ENCODE results near the gene OMA1.
"Not testable (repeated sequence)": the region's sequence is repeated elsewhere in the genome, so short reads cannot be mapped to it uniquely, and the experiment has no call there.

OMA1 gene
- total RNA-seq, result 9.2 to 44.8 (median 28.2) reads per million in 3 experiments

DNA sequence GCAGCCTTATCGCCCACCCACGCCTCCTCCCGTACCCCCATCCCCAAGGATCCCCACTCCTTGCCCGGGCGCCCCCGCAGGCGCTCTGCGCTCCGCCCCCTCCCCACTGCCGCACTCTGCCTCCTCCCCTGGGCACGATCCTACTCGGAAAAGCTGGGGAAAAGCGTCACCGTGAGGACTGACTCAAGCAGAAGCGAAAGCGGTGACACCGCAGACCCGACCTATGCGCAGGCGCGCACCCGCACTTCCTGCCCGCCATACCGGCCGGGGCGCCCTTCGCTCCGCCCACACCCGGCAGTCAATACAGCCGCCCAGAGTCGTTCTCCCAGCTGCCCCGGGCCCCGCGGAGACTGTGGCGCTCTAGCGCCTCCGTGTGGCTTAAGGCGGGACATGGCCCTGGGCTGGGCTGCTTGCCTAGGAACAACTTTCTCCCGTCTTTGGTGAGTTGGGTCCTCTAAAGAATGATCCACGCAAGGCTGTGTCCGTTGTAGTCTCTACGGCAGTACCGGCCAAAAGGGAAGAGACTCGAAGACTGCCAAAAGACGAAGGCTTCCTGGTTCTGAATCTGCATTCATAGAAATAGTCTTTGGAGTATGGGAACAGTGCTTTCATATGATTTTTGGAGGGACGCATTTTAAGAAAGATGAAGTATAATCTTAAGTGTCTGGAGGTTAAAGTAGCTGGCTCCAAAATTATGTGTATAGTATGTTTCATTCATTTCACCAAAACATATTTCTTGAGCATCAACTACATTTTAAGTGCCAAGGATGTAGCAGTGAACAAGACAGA is at the start of gene OMA1:
Gene OMA1, minus strand, starts transcription at position 207 of the 789 bp plus-strand sequence. CDS start 7,432 bp downstream, outside the sequence.
- DNase-seq, result peak; percentile 97

DNA sequence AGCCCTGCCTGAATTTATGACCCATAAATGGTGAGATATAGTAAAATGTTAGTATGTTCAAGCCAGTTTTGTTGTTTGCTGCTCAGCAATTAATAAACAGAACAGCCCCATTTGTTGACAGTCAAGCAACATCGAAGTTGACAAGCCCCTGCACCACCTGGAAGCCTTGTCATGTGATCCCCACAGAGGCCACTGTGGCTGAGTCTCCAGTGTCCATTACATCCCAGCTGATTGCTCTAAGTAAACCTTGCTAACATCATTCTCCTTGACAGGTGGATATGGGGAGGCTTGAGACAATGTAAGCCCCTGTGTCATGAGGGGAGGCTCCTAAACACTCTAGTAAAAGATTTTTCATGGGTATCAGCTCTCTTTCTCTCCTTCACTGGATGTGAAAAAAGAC is 48.0 kb upstream of the OMA1 start:
- no peak for DNase-seq

DNA sequence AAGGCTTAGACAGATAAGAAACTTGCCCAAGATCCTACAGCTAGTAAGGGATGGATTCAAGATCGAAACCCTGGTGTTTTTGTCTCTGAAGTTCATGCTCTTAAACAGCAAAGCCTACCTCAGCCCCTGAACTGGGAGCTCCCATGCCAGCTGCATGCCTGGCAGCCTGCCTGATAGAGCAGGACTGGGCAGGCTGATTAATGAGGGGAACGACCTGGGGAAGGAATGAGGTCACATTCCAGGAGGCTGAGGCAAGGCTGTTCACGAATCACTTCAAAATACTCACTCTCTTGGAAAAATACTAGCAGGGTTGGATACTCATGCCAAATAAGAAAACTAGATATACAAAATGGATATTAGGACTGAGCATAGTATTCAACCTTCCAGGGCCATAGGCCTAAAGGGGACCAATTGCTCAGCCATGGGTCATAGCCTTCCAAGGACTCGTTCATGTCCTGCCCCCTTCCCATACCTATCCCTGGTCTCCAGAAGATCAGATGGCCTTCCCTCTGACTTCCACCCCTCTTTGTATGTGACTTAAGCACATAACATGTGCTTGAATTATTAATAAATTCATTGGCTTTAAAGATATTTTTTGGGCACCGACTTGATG is 46.1 kb upstream of the OMA1 start:
- DNase-seq, result no peak

DNA sequence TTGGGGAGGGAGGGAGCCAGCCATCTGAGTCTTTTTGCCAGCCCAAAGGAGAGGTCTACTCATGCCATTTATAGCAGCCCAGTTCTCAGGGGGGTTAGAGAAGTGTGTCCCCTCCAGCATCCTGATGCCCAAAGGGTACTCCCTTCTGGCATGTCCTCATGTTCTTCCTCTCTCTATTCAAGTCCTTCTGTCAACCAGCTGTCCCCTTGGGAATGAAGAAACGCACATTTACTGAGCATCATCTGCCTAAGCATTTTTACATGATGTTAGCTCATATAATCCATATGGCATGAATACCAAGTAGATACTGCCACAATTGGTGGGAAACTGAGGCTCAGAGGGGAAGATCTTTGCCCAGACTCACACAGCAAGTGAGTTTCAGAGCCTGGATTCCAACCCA is 45.3 kb upstream of the OMA1 start:
- no peak for DNase-seq

- DNase-seq, result no peak
Observed at GRCh38 chr1:58590019-58590418, 43.5 kb upstream of the OMA1 start.

GRCh38 chr1:58588396-58588795 is 41.9 kb upstream of the OMA1 start:
- DNase-seq, result no peak

- no peak for DNase-seq
Observed at GRCh38 chr1:58587667-58588066, 41.1 kb upstream of the OMA1 start.

GRCh38 chr1:58586271-58586670 is 39.7 kb upstream of the OMA1 start:
- no peak for DNase-seq

DNA sequence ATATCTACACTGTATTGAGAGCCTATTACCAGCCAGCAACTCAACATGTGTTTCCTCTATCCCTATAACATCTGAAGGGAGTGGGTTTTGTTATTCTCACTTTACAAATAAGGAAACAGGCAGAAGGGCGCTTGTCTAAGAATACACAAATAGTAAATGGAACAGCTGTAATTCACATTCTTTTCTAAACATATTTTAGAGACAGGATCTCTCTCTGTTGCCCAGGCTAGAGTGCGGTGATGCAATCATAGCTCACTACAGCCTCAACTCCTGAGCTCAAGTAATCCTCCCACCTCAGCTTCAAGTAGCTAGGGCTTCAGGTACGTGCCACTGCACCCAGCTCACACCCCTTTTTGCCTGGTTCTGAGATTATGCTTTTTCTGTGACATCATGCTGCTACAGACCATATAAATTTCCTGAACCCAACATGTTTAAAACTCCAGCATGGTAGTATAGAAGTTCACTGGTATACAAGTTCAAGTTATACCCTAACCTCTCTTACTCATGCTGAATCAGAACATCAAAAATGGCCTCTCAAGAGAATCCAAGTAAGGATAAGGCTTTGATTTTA is 39.1 kb upstream of the OMA1 start:
- DNase-seq, result no peak

GRCh38 chr1:58585166-58585565 is 38.6 kb upstream of the OMA1 start:
- no peak for DNase-seq

GRCh38 chr1:58584082-58584895 is 37.8 kb upstream of the OMA1 start:
- DNase-seq, result no peak

DNA sequence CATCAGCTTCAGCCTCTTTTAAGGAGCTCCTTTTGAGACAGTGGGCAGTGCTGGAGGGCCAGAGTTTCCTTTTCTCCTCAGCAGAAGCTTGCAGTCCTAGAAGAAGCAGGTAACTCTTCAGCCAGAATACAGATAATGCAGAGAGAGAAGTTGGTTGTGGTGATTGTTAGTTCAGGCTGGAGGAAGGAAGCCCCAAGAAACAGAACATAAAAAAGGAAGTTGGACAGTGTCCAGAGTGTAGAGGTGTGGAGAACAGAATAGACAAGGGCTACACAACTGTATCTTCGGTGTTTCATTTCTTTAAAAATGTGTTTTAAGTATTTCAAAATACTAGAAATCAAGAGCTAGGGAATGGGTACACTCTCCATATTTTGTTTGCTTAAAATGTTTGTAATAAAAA is 37.0 kb upstream of the OMA1 start:
- DNase-seq, result no peak

DNA sequence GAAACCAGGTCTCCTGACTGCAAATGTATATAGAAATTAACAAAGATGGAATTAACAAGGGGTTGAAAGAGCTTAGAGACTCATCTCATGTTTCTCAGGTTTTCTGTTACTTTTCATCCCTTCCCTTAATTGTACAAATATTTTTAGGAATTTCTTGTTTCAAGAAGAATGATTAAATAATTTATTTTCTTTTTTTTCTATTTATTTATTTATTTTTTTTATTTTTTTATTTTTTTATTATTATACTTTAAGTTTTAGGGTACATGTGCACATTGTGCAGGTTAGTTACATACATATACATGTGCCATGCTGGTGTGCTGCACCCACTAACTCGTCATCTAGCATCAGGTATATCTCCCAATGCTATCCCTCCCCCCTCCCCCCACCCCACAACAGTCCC is 35.6 kb upstream of the OMA1 start:
- not testable (repeated sequence) for DNase-seq

DNA sequence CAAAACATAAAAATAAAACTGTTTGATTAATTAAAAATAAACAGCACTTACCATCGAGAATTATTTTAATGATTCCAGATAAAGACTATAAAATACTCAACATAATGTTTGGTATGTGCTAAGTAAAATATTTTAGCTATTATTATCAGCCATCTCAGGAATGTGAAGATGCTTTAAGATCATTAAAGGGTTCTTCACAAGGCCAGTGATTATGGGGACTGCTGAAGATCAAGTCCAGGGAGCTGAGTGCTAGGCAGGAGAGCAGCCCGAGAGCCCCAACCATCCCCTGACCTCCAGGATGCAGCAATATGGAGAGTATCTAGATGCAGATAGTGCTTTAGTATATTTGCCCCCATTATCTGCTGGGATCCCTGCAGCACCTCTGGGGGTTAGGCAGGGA is 35.1 kb upstream of the OMA1 start:
- no peak for DNase-seq

DNA sequence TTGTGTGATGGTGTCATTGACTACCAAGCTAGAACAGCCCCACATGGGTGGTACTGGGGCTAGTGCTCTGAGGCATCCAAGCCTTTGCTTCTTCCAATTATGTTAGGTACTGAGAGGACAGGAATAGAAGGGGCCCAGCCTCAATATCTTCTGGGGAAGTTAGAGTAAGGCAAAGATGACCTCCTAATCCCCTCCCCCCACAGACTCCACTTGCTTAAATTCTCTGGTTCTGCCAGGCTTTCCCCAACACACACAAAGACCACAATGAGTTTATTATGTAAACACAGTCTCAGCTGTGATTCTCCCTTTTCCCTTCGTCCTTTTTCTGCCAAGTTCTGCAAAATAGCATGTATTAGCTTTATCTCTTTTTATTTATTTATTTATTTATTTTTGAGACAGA is 33.7 kb upstream of the OMA1 start:
- DNase-seq, result no peak

DNA sequence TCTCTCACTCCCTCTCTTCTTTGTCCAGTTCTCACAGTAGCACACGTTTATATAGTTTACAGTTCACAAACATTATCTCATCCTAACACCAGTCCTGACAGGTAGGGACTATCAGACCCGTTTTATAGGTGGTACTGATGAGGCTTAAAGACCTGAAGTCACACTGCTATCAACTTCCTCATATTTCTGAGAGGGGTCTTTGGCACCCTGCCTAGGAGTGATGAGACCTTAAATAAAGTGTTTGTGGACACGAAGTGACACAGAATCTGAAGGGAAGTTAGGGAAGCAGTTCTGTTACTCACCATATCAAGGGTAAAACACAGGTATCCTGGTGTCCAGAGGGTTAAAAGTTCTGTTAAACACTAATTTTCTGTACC is 31.1 kb upstream of the OMA1 start:
- DNase-seq, result no peak

GRCh38 chr1:58576727-58577653 is 30.5 kb upstream of the OMA1 start, which contains the start of gene TACSTD2:
Gene TACSTD2 (minus strand): TSS chr1:58577252. CDS start chr1:58577156, 96 bp downstream.
- DNase-seq, result no peak

GRCh38 chr1:58576325-58576726 is 29.8 kb upstream of the OMA1 start:
- DNase-seq, result no peak

- DNase-seq, result no peak
Observed at GRCh38 chr1:58575551-58576324, 29.2 kb upstream of the OMA1 start.

GRCh38 chr1:58574816-58575215 is 28.3 kb upstream of the OMA1 start:
- DNase-seq, result no peak

All from central memory CD4-positive, alpha-beta T cell (primary cell).